Right cardiac atrium (tissue), 5 donors: ENCODE measurements around the gene CXorf58. TPM values are rescaled to one million over a fixed set of nuclear protein-coding genes. Genes with fewer than 3 reads are reported as not detected.

Experiments
- ATAC-seq, 2 donors: fragments of 200-7000 bp; cut with Tn5 transposase; one replicate each; pipeline versions ENCODE4 v1.8.0 to v1.9.1; 2020; ENCODE audit warnings: moderate library complexity in 2 of 2, mild to moderate bottlenecking in 1 of 2
- DNase-seq, 3 donors: peaks; one replicate each; pipeline ENCODE4 v3.0.0-alpha.2; 2020
- H3K27ac ChIP-seq: one replicate; pipeline ENCODE4 v1.5.1; 2013; ENCODE audit warnings: mild to moderate bottlenecking, low read length, control low read depth, moderate library complexity
- H3K27me3 ChIP-seq: one replicate; pipeline ENCODE4 v1.6.1; 2013; ENCODE audit not compliant: control insufficient read depth, insufficient read depth
- H3K4me1 ChIP-seq: one replicate; pipeline ENCODE4 v1.6.1; 2013; ENCODE audit warnings: low read length; ENCODE audit not compliant: control insufficient read depth, insufficient read depth
- H3K4me3 ChIP-seq: one replicate; pipeline ENCODE4 v1.5.1; 2013; ENCODE audit warnings: low read length, control low read depth
- H3K9me3 ChIP-seq: one replicate; pipeline ENCODE4 v1.6.1; 2013; ENCODE audit warnings: low read length; ENCODE audit not compliant: control insufficient read depth
- WGBS: extraction: QIAGEN DNeasy Blood & Tissue Kit; methylation state at CpG from one replicate; pipeline ENCODE4 v1.1.7; 2013; 5-methylcytosine and 5-hydroxymethylcytosine counted together
- intact Hi-C, 4 donors: fragments of 100-400 bp; cut with DNase I; formaldehyde crosslinking; loops; one replicate each; pipeline versions ENCODE4 v1.11.0 to v1.14.0; 2022 to 2023
- polyA plus RNA-seq: library from polyadenylated mRNA; stranded (reverse); fragments of 200-250 nt; gene quantifications from one replicate; pipeline ENCODE4 v1.2.3, GENCODE V29; 2013
- total RNA-seq, 4 donors: library from RNA; stranded (reverse); fragmentation: NEBNext Ultra II Directional; extraction: Animal tissue kit (Norgen Biotek cat#: 25700); gene quantifications; one replicate each; pipeline ENCODE4 v1.2.1, GENCODE V29; 2021
- donor health status: healthy with polysubstance abuse.
- donor health status: DM: no; HTN: yes; CAD: no.
- donor health status: DM: no; HTN: no; CAD: no.
- donor health status: DM: no; HTN: yes; CAD: no; lungs with severe emphysema.
- donor health status: DM: yes; HTN: yes; CAD: no.

CXorf58 gene
- total and polyA plus RNA-seq, 5 donors, result 0.09 to 0.65 (median 0.38) TPM; not detected in 1

DNA sequence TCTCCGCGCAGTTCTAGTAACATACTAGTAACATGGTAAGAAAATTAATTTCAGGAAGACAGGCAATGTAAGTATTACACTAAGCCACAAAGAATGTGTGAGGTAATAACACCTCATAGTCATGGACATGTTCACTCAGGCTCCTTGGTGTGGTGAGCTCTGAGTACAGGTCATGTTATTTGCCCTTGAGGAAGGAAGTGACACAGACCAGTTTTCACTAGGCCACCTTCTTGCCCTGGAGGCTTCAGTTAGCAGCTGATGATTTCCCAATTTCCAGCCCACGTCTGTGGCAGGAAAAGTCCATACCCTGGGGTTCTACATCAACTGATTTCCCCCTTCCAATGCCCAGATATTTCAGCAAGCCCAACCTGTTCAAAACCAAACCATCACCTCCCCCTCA, 6.7 kb upstream of the CXorf58 start:
- H3K9me3 ChIP-seq, result no peaks in the 10 kb centered on the region
- DNase-seq (no peak), ATAC-seq (peak; percentile 42 to 72)
- no peaks in the 10 kb centered on the region for H3K27me3 ChIP-seq
- H3K27ac ChIP-seq, result peak overlapping the region; percentile 70
- intact Hi-C loops, result loop anchor here (2.0 to 10.0 kb wide), 8 partner anchors 118 to 209 kb away; partner anchors contain the start of genes SAT1 (in 4 of the 4), ACOT9 (in 1 of the 4) and KLHL15 (in 1 of the 4)
- WGBS, result 65% methylated on average over 3 of the region's 3 CpGs
- H3K4me3 ChIP-seq, result no peak overlapping the region
- H3K4me1 ChIP-seq, result peaks cover 6% of the 10 kb centered on the region

DNA sequence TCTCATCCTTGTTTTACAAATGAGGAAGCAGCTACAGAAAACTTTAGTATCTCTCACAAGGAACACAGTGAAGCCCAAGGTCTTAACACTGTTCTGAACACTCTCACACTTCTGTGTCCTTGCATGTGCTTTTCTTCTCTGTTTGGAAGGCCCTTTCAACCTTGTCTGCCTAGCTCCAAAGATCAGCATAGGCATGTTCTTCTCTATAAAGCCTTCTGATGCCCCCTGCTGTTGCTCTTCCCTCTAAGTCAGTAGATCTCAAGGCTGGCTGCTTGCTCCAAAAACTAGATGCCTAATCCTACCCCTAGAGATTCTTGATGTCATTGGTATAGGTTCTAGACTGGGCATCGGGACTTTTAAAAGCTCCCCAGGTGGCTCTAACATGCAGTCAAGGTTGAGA, 6.0 kb upstream of the CXorf58 start:
- Histone ChIP-seq H3K9me3 (no peaks in the 10 kb centered on the region), H3K27ac (peak overlapping the region; percentile 70), H3K27me3 (no peaks in the 10 kb centered on the region), H3K4me3 (peak overlapping the region; percentile 18), H3K4me1 (peaks cover 6% of the 10 kb centered on the region)
- 9% methylated on average over 1 of the region's 1 CpG for WGBS
- DNase-seq, result peak in 2 of 3 donors; percentile 27 to 61
- intact Hi-C loops, result loop anchor here (2.0 to 10.0 kb wide), 8 partner anchors 119 to 210 kb away; partner anchors contain the start of genes SAT1 (in 4 of the 4), ACOT9 (in 1 of the 4) and KLHL15 (in 1 of the 4)
- peak; percentile 88 to 94 for ATAC-seq

DNA sequence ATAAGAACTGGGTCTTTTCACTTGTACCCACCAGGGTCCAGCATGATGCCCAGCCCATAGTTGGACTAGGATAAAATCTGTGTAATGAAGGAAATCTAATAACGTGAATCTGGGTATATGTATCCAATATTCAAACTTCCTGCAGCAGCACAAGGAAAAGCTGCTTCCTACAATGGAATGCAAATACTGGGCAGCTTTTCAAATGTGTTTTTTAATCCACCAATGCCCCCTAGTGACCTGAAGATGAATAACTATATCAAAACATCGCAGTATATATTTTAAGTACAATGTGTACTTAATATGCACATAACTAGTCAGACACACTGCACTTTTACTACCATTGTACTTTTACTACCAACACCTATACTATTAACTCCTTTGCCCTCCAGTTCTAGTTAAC, 5.4 kb upstream of the CXorf58 start:
- Histone ChIP-seq H3K27me3 (no peaks in the 10 kb centered on the region), H3K9me3 (no peaks in the 10 kb centered on the region), H3K27ac (peak overlapping the region; percentile 70), H3K4me3 (peak overlapping the region; percentile 18), H3K4me1 (peaks cover 6% of the 10 kb centered on the region)
- 3% methylated on average over 2 of the region's 2 CpGs for WGBS
- intact Hi-C loops, result loop anchor here (5.0 to 10.0 kb wide), 7 partner anchors 120 to 210 kb away; partner anchors contain the start of genes SAT1 (in 3 of the 4), ACOT9 (in 1 of the 4) and KLHL15 (in 1 of the 4)
- no peak for DNase-seq
- ATAC-seq, result peak; percentile 48 to 67

- no peak overlapping the region for H3K27ac ChIP-seq
Observed at GRCh38 chrX:23904096-23904495, 3.7 kb upstream of the CXorf58 start.

DNA sequence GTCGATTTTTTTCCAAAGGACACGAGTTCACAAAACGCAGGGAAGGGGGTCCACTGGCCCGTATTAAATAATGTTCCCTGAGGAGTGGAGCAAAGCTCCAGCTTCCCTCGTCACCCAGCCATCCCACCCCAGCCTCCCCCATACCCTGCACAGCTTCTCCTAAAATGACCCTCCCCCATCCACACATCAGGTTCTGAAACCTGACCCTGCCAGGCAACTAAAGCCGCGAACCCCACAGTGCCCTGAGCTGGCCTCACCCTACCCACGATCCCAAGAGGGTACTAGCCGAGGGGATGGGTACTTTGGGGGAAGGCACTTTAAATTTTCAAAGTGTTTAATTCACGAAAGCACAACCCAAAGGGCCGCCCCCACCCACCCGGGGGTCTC, 702 bp upstream of the CXorf58 start:
- DNase-seq (peak in 1 of 3 donors; percentile 17), ATAC-seq (peak; percentile 32 to 40)
- 2% methylated on average over 12 of the region's 12 CpGs for WGBS
- Histone ChIP-seq H3K27me3 (no peaks in the 10 kb centered on the region), H3K9me3 (no peaks in the 10 kb centered on the region), H3K4me1 (no peaks in the 10 kb centered on the region), H3K4me3 (peak overlapping the region; percentile 67), H3K27ac (peak overlapping the region; percentile 68)
- intact Hi-C loops, result loop anchor here in 3 of 4 donors (10.0 kb wide), 4 partner anchors 118 to 212 kb away; partner anchors contain the start of genes ACOT9 (in 1 of the 3) and KLHL15 (in 1 of the 3)

More at GRCh38 chrX:23904096-23904495, 3.7 kb upstream of the CXorf58 start:
- ATAC-seq (no peak), DNase-seq (no peak)
- Histone ChIP-seq H3K27me3 (no peaks in the 10 kb centered on the region), H3K4me1 (peaks cover 5% of the 10 kb centered on the region), H3K4me3 (no peak overlapping the region), H3K9me3 (no peaks in the 10 kb centered on the region)
- WGBS, result 34% methylated on average over 2 of the region's 2 CpGs
- intact Hi-C loops, result loop anchor here (5.0 to 10.0 kb wide), 7 partner anchors 121 to 212 kb away; partner anchors contain the start of genes SAT1 (in 3 of the 4), ACOT9 (in 1 of the 4) and KLHL15 (in 1 of the 4)

DNA sequence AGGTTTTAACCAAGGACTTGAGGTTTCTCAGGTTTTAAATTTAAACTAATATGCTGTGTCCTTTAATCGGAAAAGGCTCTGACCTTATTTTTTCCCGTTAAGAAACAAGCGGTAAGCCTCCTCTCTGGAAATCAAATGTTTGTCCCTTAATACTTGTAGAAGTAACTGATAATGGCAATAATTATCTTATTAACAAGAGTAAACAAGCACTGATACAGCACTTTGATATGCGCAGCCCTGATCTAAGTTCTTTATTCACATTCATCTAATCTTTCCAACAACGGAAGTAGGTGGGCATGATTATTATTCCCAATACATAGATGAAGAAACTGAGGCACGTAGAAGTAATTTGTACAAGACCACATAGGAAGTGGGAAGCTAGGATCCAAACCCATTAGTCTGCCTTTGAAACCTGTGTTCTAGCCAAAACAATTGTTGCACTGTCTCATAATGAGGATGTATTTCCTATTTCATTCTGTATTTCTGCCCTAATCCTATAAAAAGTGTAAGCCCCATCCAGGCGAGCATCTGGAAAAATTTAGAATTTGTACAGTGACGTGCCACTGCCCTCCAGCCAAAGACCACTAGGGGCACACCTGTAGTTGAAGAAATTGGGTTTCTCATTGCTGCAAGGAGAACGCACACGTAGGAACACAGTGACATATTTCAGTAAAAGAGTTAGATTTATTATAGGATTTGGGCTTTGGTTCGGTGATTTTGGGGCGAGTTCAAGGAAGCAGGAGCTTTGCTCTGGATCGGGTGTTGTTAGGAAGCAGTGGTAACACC, 606 bp downstream of the CXorf58 start:
- Histone ChIP-seq H3K27ac (no peak overlapping the region), H3K9me3 (no peaks in the 10 kb centered on the region), H3K4me1 (no peaks in the 10 kb centered on the region), H3K27me3 (no peaks in the 10 kb centered on the region), H3K4me3 (peak overlapping the region; percentile 16)
- DNase-seq, result no peak
- no peak for ATAC-seq
- intact Hi-C loops, result loop anchor here in 3 of 4 donors (10.0 kb wide), 4 partner anchors 116 to 214 kb away; partner anchors contain the start of genes ACOT9 (in 1 of the 3) and KLHL15 (in 1 of the 3)
- WGBS, result 34% methylated on average over 13 of the region's 13 CpGs

DNA sequence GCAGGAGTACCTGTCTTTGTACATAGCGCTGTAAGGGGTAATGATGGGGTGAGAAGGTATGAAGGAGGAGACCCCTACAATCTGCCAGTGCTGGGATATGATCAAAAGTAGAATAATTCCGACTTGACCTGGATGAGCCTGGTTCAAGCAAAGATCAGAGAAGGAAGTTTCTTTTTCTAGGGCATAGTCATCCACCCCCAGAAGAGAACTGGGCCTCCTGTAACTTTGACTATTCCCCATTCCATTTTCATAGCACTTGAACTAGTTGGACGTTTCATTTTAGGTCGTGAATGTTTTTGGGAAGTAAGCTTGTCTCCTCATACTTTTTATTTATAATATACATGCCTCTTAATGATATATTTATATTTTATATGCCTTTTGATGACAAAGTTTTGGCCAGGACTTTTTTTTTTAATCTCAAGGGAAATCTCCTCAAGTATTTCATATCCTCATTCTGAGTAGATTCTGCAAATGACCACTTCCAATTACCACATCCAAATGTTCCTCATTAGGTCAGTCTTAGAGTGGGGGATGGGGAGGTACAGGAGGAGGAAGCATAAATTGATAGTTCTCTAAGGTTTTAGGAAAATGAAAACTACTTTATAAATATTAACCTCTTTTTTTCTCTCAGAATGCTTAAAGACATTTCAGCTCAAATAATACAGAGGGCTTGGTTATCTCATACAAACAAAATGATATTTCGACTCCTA, 3.5 kb downstream of the CXorf58 start:
- H3K27ac ChIP-seq, result no peak overlapping the region

DNA sequence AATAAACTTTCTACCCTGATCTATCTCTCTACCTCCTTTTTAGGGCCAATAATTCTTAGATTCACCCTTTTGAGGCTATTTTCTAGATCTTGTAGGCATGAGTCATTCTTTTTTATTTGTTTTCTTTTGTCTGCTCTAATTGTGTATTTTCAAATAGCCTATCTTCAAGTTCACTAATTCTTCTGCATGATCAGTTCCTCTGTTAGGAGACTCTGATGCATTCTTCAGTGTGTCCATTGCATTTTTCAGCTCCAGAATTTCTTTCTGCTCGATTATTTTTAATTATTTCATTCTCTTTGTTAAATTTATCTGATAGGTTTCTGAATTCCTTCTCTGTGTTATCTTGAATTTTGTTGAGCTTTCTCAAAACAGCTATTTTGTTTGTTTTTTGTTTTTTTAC, 11.3 kb downstream of the CXorf58 start:
- WGBS, result 81% methylated on average over 1 of the region's 1 CpG
- intact Hi-C loops, result no loop called here
- Histone ChIP-seq H3K27ac (no peak overlapping the region), H3K4me3 (no peak overlapping the region), H3K9me3 (no peaks in the 10 kb centered on the region), H3K27me3 (no peaks in the 10 kb centered on the region), H3K4me1 (no peaks in the 10 kb centered on the region)
- ATAC-seq (no peak), DNase-seq (no peak)

More for the DNA sequence above, 3.5 kb downstream of the CXorf58 start:
- Histone ChIP-seq H3K9me3 (no peaks in the 10 kb centered on the region), H3K4me1 (no peaks in the 10 kb centered on the region), H3K27me3 (no peaks in the 10 kb centered on the region), H3K4me3 (no peak overlapping the region)
- 79% methylated on average over 5 of the region's 5 CpGs for WGBS
- no peak for ATAC-seq
- intact Hi-C loops, result no loop called here
- no peak for DNase-seq

GRCh38 chrX:23919706-23920320, 12.0 kb downstream of the CXorf58 start:
- intact Hi-C loops, result no loop called here
- Histone ChIP-seq H3K9me3 (no peaks in the 10 kb centered on the region), H3K27ac (no peak overlapping the region), H3K4me1 (no peaks in the 10 kb centered on the region), H3K4me3 (no peak overlapping the region), H3K27me3 (no peaks in the 10 kb centered on the region)
- DNase-seq, result no peak
- no peak for ATAC-seq
- WGBS, result 70% methylated on average over 9 of the region's 9 CpGs

DNA sequence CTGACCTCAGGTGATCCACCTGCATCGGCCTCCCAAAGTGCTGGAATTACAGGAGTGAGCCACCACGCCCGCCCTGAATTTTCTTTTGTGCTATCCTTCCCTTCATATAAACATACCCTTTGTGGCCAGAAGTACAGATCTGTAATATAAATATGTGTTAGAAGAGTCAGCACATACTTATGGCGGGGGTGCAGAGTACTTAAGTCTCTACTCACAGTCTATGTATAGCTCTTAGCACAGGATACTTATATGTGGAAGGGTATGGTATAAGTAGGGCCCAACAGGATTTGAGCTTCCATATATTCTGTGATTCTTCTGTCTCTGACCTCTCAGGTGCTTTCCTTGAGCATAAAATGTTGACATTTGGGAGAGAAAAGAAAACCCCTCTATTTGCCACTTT, 18.2 kb downstream of the CXorf58 start:
- Histone ChIP-seq H3K27me3 (no peaks in the 10 kb centered on the region), H3K27ac (no peak overlapping the region), H3K4me3 (no peak overlapping the region), H3K4me1 (no peaks in the 10 kb centered on the region), H3K9me3 (no peaks in the 10 kb centered on the region)
- DNase-seq, result no peak
- WGBS, result 96% methylated on average over 4 of the region's 4 CpGs
- intact Hi-C loops, result no loop called here
- ATAC-seq, result no peak
